ENCODE measurements around the gene MEAK7.

GRCh38 chr16:84537491-84538151 lies 33.2 kb upstream of the MEAK7 start:
- TF ChIP-seq POLR2AphosphoS5 (IDR thresholded peaks at IDR 0.05): no peak
- TF ChIP-seq, protein P1, sequence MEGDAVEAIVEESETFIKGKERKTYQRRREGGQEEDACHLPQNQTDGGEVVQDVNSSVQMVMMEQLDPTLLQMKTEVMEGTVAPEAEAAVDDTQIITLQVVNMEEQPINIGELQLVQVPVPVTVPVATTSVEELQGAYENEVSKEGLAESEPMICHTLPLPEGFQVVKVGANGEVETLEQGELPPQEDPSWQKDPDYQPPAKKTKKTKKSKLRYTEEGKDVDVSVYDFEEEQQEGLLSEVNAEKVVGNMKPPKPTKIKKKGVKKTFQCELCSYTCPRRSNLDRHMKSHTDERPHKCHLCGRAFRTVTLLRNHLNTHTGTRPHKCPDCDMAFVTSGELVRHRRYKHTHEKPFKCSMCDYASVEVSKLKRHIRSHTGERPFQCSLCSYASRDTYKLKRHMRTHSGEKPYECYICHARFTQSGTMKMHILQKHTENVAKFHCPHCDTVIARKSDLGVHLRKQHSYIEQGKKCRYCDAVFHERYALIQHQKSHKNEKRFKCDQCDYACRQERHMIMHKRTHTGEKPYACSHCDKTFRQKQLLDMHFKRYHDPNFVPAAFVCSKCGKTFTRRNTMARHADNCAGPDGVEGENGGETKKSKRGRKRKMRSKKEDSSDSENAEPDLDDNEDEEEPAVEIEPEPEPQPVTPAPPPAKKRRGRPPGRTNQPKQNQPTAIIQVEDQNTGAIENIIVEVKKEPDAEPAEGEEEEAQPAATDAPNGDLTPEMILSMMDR (IDR thresholded peaks at IDR 0.05): no peak
- no peak for TF ChIP-seq POLR2A (IDR thresholded peaks at IDR 0.05)
- no peak for TF ChIP-seq EP300 (IDR thresholded peaks at IDR 0.05)

All from sigmoid colon (tissue), 4 donors.